HL-60/S4 (cell line): Measurements from ENCODE around the gene KCTD21.
"Not testable (repeated sequence)": the region's sequence is repeated elsewhere in the genome, so short reads cannot be mapped to it uniquely, and the experiment has no call there.

Experiments
- in situ Hi-C: fragments of 300-500 bp; cut with MboI; formaldehyde crosslinking; loops from 2 replicates; pipeline ENCODE4 v1.14.3; 2022; ENCODE audit warnings: low sequenced_read_pairs

KCTD21 gene

DNA sequence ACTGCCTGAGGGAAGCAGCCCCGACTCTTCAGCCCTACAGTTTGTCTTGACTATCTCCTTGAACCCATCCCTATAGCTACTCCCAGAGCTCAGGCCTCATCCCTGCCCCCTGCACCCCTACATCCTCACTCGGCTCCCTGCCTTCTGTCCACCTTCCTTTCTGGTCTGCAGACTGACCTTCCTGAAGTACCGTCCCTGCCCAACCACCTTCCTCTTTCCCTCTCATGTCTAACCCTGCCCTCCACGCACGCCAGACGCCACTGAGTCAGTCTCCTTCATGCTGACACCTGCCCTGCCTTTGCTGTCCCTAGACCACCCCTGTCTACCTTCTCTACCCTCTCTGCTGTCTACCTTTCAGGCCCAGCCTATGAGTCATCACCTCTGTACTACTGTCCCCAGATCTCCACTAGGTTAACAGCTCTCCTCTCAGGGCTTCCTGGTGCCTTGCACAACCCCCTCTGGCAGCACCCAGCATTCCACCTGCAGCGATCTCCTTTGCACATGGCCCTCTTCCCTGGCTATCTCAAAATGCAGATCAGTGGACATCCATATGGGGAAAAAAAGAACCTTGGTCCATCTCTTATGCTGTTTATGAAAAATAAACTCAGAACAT is 8.9 kb downstream of the KCTD21 start:
- in situ Hi-C loops: no loop called here

DNA sequence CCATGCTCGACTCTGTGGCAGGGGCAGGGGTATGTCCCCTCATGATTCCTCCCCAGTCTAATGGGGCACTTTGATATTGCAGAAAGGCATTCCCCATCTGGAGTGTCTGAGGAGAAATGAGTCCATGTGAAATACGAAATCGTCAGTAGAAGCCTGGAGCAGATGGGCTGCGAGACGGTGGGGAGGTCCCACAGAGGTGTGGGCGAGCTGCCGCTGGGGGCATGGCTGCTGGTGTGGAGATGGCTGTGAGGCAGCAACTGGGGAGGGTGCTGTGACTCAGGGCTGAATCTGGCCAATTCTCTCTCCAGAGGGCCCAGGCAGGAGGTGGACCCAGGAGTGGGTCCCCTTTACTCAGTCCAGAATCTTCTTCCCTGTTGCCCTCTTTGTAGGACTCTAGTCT is 11.2 kb downstream of the KCTD21 start:
- in situ Hi-C loops: no loop called here

DNA sequence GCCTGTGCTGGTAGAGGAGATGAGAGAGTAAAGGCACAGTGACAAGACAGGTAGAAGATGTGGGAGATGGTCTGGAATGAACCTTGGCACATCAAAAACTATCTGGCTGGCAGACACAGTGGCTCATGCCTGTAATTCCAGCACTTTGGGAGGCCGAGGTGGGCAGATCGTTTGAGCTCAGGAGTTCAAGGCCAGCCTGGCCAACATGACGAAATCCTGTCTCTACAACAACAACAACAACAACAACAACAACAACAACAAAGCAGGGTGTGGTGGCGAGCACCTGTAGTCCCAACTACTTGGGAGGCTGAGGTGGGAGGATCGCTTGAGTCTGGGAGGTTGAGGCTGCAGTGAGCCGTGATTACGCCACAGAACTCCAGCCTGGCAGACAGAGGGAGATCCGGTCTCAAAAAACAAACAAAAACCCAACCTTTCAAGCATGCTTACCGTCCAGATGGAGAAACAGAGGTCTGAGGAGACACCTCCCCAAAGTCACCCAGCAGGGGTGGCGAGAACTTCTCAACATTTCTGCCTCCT is 11.8 kb downstream of the KCTD21 start:
- in situ Hi-C loops: no loop called here

- in situ Hi-C loops: not testable (repeated sequence)
These were observed 12.6 kb downstream of the KCTD21 start for GRCh38 chr11:78175862-78176261.

DNA sequence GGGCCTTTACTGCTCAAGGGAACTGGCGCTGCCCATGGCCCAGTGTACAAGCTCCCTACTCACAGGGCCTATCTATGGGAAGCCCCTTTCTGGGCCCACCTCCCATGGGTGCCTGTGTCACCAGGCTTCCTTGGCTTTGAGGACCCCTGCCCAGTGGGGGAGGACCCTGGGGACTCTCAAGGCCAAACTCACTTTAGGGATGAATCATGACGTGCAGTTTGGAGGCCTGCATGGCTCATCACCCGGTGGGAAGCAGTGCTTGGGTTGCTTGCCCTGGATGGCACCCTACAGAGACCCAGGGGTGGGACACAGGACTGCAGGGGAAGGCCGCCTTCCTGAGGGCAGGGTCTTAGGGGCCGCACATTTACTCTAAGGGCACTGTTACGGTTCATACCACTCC is 16.5 kb downstream of the KCTD21 start:
- in situ Hi-C loops: no loop called here

GRCh38 chr11:78170874-78171549 is 17.4 kb downstream of the KCTD21 start:
- in situ Hi-C loops: no loop called here

- in situ Hi-C loops: no loop called here
These were observed 18.0 kb downstream of the KCTD21 start for GRCh38 chr11:78170413-78170812.

DNA sequence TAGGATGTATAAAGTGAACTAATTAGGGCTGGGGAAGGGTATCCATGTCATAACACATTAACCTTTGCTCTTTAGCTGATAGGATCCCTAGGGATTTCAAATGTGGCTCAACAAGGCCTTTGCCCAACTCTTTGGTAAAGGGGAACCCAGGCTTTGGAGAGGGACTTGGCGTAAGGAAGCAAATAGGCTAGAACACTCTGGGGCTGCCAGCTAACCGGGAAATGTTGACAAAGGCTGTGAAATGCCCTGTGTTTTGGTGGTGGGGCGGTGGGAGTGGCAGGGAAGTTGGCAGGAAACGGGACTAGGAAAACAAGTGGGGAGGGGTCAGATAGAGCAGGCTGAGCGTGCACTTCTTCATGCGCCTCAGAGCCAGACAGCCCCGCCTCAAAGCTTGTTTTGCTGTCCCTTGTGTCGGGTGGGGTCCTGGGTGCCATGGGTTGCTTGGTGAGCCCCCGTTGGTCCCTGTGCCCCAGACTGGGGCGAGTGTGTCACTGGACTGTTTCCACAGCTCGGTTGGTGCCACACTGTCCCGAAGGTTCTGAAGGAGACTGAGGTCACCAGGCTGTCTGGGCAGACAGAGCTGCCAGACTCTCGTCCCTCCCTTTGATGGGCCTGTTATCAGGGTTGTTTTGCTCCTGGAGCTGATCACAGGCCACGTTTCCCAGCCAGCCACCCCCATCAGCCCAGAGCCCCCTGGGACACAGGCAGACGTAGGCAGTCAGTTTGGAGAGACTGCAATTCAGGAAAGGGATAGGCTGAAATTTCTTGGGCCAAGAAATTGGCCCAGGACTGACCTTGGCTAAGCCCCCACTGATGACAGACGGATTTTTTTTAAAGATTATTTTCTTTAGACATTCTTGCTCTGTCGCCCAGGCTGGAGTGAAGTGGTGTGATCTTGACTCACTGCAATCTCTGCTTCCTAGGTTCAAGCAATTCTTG is 19.6 kb downstream of the KCTD21 start:
- in situ Hi-C loops: no loop called here

DNA sequence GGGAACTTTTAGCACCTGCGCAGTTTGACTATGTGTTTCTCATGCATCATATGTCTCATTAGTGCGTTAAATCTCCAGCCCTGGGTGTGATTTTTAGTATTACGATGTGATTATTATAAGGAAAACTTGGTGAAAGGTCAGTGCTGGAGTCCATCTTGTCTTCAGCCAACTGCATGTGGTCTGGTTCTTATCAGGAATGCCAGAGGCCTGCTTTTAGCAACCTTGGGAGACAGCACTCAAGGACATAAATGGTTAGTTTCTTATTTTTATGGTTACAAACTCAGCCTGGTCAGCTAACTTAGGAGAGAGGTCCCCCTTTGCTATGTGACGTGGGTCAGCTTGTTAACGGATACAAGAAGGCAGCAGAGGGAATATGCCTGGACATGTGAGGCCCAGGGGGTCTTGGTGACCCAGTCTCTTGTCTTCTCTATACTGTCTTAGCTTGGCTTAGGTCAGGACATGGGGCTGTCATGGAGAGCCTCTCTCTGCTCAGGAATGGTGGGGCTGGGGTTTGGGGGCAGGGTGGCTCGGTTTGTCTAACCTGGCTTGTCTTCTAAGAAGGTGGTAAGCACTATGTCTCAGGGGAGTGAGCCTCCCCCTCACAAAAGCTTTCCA is 21.5 kb downstream of the KCTD21 start:
- in situ Hi-C loops: no loop called here

GRCh38 chr11:78164471-78164870 is 24.0 kb downstream of the KCTD21 start:
- in situ Hi-C loops: no loop called here

DNA sequence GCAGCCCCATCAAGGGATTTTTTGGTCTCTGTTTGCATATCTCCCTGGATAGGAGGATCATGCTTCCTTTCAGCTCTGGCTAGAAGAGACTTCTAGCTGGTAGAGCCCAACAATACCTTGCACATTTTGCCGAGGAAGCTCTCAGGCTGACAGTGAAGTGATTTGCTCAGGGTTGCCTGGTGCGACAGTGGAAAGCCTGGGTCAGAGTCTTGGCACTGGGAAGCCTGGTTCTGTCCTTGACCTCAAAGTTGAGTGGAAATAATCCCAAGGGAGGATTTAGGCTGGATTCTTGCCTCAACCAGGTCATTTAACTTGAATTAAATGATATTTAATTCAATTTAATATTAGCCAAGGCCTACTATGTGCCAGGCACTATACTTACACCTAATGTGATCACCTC is 24.6 kb downstream of the KCTD21 start:
- in situ Hi-C loops: no loop called here

GRCh38 chr11:78161962-78162371 is 26.5 kb downstream of the KCTD21 start:
- in situ Hi-C loops: no loop called here

GRCh38 chr11:78161346-78161745 is 27.1 kb downstream of the KCTD21 start:
- in situ Hi-C loops: no loop called here

DNA sequence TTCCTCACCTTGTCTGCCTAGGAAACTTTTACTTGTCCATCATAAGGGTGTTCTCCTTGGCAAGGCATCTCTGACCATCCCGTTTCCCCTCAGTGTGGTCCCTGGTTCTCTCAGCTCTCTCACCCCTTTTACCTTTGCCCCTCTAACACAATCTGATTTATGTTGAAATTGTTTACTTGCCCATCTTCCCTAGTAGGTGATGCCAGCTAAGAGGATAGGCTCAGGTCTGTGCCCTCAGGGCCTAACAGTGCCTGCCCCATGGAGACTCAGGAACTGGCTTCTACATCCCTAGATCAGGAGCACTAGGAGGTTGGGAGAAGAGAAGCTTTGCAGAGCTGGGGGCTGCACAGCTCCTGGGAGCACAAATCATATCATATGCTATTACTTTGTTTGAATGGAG is 27.9 kb downstream of the KCTD21 start:
- in situ Hi-C loops: no loop called here

GRCh38 chr11:78158987-78159652 is 29.3 kb downstream of the KCTD21 start:
- in situ Hi-C loops: no loop called here

DNA sequence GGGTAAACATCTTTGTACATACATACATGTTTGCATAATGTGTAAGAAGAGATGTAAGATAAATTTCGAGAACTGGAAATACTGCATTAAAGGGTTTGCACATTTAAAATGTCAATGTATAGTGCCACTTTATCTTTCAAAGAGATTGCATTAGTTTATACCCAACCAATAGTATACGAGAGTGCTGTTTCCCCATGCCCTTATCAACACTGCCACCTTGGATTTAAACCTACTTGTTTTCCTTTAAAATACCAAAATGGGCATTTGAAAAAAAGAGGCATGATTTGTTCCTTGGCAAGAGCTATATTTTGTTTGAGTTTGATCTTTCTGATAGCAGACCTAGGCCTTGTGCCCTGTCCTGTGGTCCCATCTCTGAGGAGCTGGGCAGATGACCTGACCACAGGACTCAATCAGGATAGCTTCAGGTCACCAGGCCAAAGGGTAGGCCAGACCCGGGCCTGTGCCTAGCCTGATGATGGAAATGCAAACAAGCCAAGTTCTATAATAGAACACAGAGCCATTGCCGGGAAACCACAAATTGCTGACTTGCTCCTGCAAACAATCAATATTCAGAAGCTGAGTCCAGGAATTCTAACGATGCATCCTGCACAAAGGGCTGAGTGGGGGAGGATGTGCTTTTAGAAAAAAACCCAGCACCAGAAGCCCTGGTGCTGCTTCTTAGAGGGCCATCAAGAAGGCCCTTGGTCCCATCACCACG is 32.1 kb downstream of the KCTD21 start:
- in situ Hi-C loops: no loop called here

DNA sequence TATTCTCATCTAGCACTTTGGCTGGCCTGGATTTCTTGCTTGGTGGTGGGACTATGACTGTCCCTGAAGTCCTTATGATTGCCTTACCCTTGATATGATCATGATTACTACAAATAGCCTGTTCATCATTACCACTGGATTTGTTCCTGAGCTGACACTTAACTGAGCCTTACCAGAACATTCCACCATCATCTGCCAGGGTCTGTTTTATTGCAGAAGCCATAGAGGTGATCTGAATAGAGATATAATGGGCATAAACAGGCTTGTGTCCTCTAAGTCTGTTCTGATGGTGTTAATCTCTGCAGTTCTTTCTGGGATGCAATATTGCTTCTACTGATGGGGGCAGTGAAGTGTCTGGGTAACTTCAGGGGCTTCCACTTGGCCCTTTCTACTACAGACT is 36.6 kb downstream of the KCTD21 start:
- in situ Hi-C loops: no loop called here

DNA sequence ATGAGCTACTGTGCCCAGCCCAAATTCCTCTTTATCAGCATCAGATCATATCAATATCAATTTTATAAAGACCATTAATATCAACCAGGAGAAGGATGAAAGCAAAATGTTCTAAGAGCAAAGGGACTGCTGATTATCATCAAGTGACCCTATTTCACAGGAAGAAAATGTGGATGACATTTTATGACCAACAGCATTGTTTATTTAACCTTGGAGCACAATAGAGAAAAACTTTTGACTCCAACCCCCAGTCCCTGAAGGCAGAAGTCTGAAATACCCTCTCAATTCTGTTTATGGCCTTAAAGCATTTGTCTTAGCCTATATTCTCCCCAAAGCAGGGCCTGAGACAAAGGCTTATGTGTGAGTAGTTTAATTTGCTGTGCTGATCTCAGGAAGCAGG is 37.7 kb downstream of the KCTD21 start:
- in situ Hi-C loops: no loop called here

GRCh38 chr11:78150346-78150745 is 38.1 kb downstream of the KCTD21 start:
- in situ Hi-C loops: no loop called here

GRCh38 chr11:78149646-78150045 is 38.8 kb downstream of the KCTD21 start:
- in situ Hi-C loops: no loop called here
